ENCODE results near the gene SMIM21.

SMIM21 gene

GRCh38 chr18:75393721-75394120 is 33.8 kb downstream of the SMIM21 start:
- H3K4me3 ChIP-seq (ENCODE audit: low read depth, low read length) = no peak overlapping the region
- no peak for DNase-seq (ENCODE audit: low read depth)
- TF ChIP-seq, protein P1, sequence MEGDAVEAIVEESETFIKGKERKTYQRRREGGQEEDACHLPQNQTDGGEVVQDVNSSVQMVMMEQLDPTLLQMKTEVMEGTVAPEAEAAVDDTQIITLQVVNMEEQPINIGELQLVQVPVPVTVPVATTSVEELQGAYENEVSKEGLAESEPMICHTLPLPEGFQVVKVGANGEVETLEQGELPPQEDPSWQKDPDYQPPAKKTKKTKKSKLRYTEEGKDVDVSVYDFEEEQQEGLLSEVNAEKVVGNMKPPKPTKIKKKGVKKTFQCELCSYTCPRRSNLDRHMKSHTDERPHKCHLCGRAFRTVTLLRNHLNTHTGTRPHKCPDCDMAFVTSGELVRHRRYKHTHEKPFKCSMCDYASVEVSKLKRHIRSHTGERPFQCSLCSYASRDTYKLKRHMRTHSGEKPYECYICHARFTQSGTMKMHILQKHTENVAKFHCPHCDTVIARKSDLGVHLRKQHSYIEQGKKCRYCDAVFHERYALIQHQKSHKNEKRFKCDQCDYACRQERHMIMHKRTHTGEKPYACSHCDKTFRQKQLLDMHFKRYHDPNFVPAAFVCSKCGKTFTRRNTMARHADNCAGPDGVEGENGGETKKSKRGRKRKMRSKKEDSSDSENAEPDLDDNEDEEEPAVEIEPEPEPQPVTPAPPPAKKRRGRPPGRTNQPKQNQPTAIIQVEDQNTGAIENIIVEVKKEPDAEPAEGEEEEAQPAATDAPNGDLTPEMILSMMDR (conservative IDR thresholded peaks at IDR 0.05; ENCODE audit: low read depth, low read length) = no peak

DNA sequence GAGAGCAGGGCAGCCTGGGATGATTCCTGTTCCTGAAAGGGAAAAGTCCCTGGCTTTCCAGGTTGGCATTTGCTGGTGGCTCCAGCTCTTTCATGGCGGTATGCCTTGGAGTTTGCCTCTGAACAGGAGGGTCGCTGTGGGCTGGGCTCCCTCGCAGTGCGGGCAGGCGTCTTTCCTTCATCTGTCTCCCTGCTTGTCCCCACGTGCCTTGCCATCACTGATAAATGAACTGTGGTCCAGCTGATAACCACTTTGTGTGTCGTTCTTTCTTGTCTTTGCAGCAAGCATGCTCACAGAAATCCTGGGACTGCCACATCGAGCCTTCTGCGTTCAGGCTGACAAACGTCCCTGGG is 35.3 kb downstream of the SMIM21 start:
- DNase-seq (ENCODE audit: low read depth) = no peak
- H3K4me3 ChIP-seq (ENCODE audit: low read depth, low read length) = no peak overlapping the region
- TF ChIP-seq, protein P1 (conservative IDR thresholded peaks at IDR 0.05; ENCODE audit: low read depth, low read length) = no peak

DNA sequence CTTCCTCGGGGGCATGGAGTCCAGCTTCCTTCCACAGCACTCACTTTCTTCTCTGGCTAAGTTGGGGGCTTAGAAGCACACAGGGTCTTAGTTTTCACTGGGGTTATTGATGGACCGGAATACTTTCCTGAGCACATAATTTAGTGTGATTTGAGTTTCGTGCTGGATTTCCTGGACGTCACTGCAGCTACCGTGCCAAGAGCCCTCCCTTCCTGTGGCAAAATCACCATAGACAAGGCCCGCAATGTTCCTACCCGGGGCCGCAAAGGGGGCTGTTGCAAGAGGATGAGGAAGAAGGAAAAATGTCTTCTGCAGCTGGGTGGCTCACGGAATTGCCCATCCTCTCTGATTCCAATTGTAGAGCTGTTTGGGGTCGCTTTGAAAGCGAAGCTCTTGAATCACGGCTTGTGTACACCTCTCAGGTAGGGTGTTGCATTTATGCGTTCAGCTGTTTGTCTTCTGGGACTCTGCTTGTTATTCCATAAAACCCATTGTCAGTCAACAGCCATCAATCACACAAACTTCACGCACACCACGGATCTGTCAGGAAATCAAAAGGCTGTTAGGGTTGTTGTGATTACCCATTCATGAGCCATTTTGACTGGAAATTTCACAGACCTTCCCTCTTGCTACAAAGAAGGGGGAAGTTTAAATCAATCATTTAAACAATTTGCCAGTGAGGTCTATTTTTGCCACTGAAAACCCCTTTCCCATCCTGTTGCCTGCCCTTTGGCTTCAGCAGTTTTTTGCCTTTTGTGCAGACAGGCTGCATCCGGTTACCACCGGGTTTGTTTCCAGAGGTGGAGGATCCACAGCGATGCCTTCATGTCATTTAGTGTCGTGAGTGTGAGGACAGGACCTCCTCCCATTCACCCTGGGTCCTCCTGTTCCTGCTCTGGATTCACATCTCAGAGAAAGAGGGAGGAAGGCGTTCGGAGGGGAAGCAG is 36.0 kb downstream of the SMIM21 start:
- DNase-seq (ENCODE audit: low read depth) = no peak
- no peak overlapping the region for H3K4me3 ChIP-seq (ENCODE audit: low read depth, low read length)
- TF ChIP-seq, protein P1 (conservative IDR thresholded peaks at IDR 0.05; ENCODE audit: low read depth, low read length) = no peak

DNA sequence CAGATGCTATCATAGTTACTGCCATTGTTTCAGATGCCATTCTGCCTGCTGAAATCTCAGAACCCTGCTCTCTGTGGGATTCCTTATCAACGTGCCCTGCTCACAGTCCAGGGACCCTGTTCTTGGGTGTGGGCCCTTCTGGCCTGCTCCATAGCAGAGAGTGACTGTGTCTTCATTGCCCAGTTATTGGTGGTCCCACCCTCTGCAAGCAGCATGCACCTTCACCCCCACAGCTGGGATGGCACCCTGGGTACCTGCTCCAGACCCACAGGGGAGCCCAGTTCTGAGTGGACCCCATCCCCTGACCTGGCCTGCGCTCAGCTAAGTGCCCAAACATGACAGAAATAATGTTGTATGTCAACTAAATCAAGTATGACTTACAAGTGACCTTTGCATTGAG is 36.6 kb downstream of the SMIM21 start:
- DNase-seq (ENCODE audit: low read depth) = no peak
- no peak overlapping the region for H3K4me3 ChIP-seq (ENCODE audit: low read depth, low read length)
- TF ChIP-seq, protein P1 (conservative IDR thresholded peaks at IDR 0.05; ENCODE audit: low read depth, low read length) = no peak

- DNase-seq (ENCODE audit: low read depth) = no peak
- no peak overlapping the region for H3K4me3 ChIP-seq (ENCODE audit: low read depth, low read length)
- TF ChIP-seq, protein P1 (conservative IDR thresholded peaks at IDR 0.05; ENCODE audit: low read depth, low read length) = no peak
Observed at GRCh38 chr18:75384144-75384543, 43.4 kb downstream of the SMIM21 start.

- H3K4me3 ChIP-seq (ENCODE audit: low read depth, low read length) = no peak overlapping the region
- TF ChIP-seq, protein P1 (conservative IDR thresholded peaks at IDR 0.05; ENCODE audit: low read depth, low read length) = no peak
- DNase-seq (ENCODE audit: low read depth) = no peak
Observed at GRCh38 chr18:75378376-75379315, 48.9 kb downstream of the SMIM21 start.

Measured in choroid plexus epithelial cell (primary cell).